SK-N-MC (cell line): ENCODE results near the gene SLC44A1.

Experiments used
- EZH2 ChIP-seq: fragments of 200-600 bp; sonication (generic); IDR thresholded peaks from one replicate; pipeline ENCODE4 v1.6.1; 2017; ENCODE audit warnings: antibody characterized with exemption
- FOXP2 ChIP-seq: optimal IDR thresholded peaks from 2 replicates; pipeline ENCODE3; 2011; ENCODE audit warnings: mild to moderate bottlenecking, moderate library complexity; ENCODE audit not compliant: insufficient read depth; ENCODE audit errors: extremely low read length, control extremely low read depth
- POLR2AphosphoS5 ChIP-seq: IDR thresholded peaks from 2 replicates; pipeline ENCODE4 v1.6.1; 2012; ENCODE audit warnings: mild to moderate bottlenecking, low read depth, low read length, borderline replicate concordance

DNA sequence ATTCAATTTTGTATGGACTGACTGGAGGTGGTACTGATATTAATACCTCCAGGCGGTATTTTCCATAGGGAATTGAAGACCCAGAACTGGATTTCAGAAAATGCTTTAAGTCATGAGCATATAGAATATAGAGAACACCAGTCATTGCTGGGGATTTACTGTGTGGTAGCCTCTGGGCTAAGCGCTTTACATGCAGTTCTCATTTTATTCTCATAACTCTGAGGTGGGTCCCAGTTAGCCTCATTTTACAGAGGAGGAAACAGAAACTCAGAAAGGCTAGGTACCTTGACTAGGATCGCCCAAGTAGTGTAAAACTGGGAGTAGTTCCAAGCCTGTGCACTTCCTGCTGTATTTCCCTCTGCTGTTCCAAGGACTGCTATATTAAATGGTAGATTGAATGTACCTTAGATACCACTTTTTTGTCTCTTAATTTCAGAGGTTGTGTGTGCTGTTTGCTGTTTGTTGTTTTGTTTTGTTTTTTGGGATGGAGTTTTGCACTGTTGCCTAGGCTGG lies 13.8 kb downstream of the SLC44A1 start:
- TF ChIP-seq POLR2AphosphoS5 (no peak), EZH2 (no peak), FOXP2 (no peak)
